MM.1S (cell line): ENCODE data around the gene ADAMTS4.

Source experiments
- DNase-seq: peaks from one replicate; pipeline ENCODE4 v3.0.0-alpha.2; 2015
- H2AFZ ChIP-seq: fragments of 300-600 bp; sonication (generic); 2 replicates; pipeline ENCODE4 v1.6.0; 2016; ENCODE audit warnings: antibody characterized with exemption, low read length
- H3F3A ChIP-seq: fragments of 300-600 bp; sonication (generic); 2 replicates; pipeline ENCODE4 v1.6.1; 2016; ENCODE audit warnings: mild to moderate bottlenecking, antibody characterized with exemption, low read length, moderate library complexity, mixed read lengths; ENCODE audit not compliant: insufficient read depth
- H3K27ac ChIP-seq: fragments of 300-600 bp; sonication (generic); 2 replicates; pipeline ENCODE4 v1.5.1; 2016; ENCODE audit warnings: mild to moderate bottlenecking, low read length
- H3K27me3 ChIP-seq: fragments of 300-600 bp; sonication (generic); replicated peaks from 2 replicates; pipeline ENCODE4 v1.6.0; 2016; ENCODE audit warnings: low read length; ENCODE audit not compliant: insufficient read depth
- H3K36me3 ChIP-seq: fragments of 300-600 bp; sonication (generic); replicated peaks from 2 replicates; pipeline ENCODE4 v1.6.1; 2016; ENCODE audit warnings: mild to moderate bottlenecking, low read length, mixed read lengths; ENCODE audit not compliant: insufficient read depth
- H3K4me1 ChIP-seq: fragments of 300-600 bp; sonication (generic); 2 replicates; pipeline ENCODE4 v1.6.1; 2016; ENCODE audit warnings: low read length, mixed read lengths
- H3K4me2 ChIP-seq: fragments of 300-600 bp; sonication (generic); 2 replicates; pipeline ENCODE4 v1.6.0; 2016; ENCODE audit warnings: low read depth, low read length
- H3K4me3 ChIP-seq: fragments of 300-600 bp; sonication (generic); 2 replicates; pipeline ENCODE4 v1.5.1; 2016; ENCODE audit warnings: low read length, mixed read lengths
- H3K79me2 ChIP-seq: fragments of 300-600 bp; sonication (generic); 2 replicates; pipeline ENCODE4 v1.6.1; 2016; ENCODE audit warnings: mixed run types, low read length, mixed read lengths
- H3K9ac ChIP-seq: fragments of 300-600 bp; sonication (generic); 2 replicates; pipeline ENCODE4 v1.6.1; 2016; ENCODE audit warnings: low read length, mixed read lengths
- H3K9me2 ChIP-seq: fragments of 300-600 bp; sonication (generic); replicated peaks from 2 replicates; pipeline ENCODE4 v1.6.1; 2016; ENCODE audit warnings: mild to moderate bottlenecking, low read length, mixed read lengths; ENCODE audit not compliant: insufficient read depth
- H3K9me3 ChIP-seq: fragments of 300-600 bp; sonication (generic); replicated peaks from 2 replicates; pipeline ENCODE4 v1.6.1; 2016; ENCODE audit warnings: mild to moderate bottlenecking, low read length, mixed read lengths; ENCODE audit not compliant: insufficient read depth
- H4K20me1 ChIP-seq: fragments of 300-600 bp; sonication (generic); 2 replicates; pipeline ENCODE4 v1.6.1; 2016; ENCODE audit warnings: mild to moderate bottlenecking, low read length, moderate library complexity, mixed read lengths; ENCODE audit not compliant: insufficient read depth
- CTCF ChIP-seq: fragments of 300-600 bp; sonication (generic); IDR thresholded peaks from 2 replicates; pipeline ENCODE4 v1.5.1; 2016; ENCODE audit warnings: antibody characterized with exemption, low read length, mixed read lengths
- EZH2 ChIP-seq: fragments of 300-600 bp; sonication (generic); optimal IDR thresholded peaks from 2 replicates; pipeline ENCODE3; 2017; ENCODE audit warnings: low read depth, mild to moderate bottlenecking, antibody characterized with exemption, low read length, mixed read lengths
- EZH2phosphoT487 ChIP-seq: fragments of 300-600 bp; sonication (generic); IDR thresholded peaks from 2 replicates; pipeline ENCODE4 v1.6.1; 2018; ENCODE audit warnings: antibody characterized with exemption, low read length

The ADAMTS4 gene

DNA sequence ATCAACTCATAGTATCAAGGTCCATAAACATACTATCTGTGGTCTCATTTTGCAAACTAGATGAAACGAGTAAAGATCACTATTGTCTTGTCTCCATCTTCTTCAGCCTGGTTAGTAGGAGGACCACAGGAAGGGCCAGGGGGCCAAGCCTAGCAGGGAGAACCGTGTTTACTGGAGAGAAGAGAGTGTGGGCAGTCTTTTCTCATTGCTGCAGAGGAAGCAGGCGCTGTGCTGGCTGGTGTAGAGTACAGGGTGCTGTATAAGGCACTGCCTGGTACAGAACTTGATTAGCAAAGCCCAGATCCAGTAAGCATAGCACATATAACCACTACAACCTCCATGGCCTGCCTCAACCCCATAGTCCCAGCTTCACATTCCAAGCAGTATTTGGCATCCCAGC, 11.5 kb downstream of the ADAMTS4 start:
- H3K36me3 ChIP-seq, result no peaks in the 10 kb centered on the region
- no peaks in the 10 kb centered on the region; the same call in 1 of the 2 replicates for H3K79me2 ChIP-seq
- TF ChIP-seq EZH2phosphoT487 (no peak), CTCF (no peak), EZH2 (no peak)
- H3F3A ChIP-seq, result peaks cover 40% of the 10 kb centered on the region
- H3K4me3 ChIP-seq, result no peak overlapping the region
- H2AFZ ChIP-seq, result 0 out of 2 replicates have a peak overlapping the region, but pooled peaks have one; percentile 1
- no peaks in the 10 kb centered on the region for H3K27me3 ChIP-seq
- H3K9me2 ChIP-seq, result no peaks in the 10 kb centered on the region
- peaks cover 47% of the 10 kb centered on the region for H3K4me1 ChIP-seq
- no peak overlapping the region for H3K4me2 ChIP-seq
- no peaks in the 10 kb centered on the region for H3K9me3 ChIP-seq
- no peaks in the 10 kb centered on the region for H4K20me1 ChIP-seq
- no peak for DNase-seq
- no peak overlapping the region for H3K9ac ChIP-seq
- peak overlapping the region; percentile 89; the same call in 1 of the 2 replicates for H3K27ac ChIP-seq

- Histone ChIP-seq H3K9me3 (no peaks in the 10 kb centered on the region), H3K4me2 (peak overlapping the region; percentile 68), H3F3A (peaks cover 44% of the 10 kb centered on the region), H3K27ac (peak overlapping the region; percentile 89), H3K4me3 (peak overlapping the region; percentile 32), H3K9ac (peak overlapping the region; percentile 47), H3K4me1 (peaks cover 59% of the 10 kb centered on the region), H3K79me2 (no peaks in the 10 kb centered on the region; the same call in 1 of the 2 replicates), H2AFZ (peak overlapping the region; percentile 25), H3K36me3 (no peaks in the 10 kb centered on the region), H3K27me3 (no peaks in the 10 kb centered on the region), H4K20me1 (no peaks in the 10 kb centered on the region), H3K9me2 (no peaks in the 10 kb centered on the region)
- no peak for TF ChIP-seq CTCF
- TF ChIP-seq EZH2phosphoT487, result no peak
- TF ChIP-seq EZH2, result no peak
- DNase-seq, result peak; percentile 32
These were observed 13.0 kb downstream of the ADAMTS4 start for GRCh38 chr1:161185732-161186311.

- TF ChIP-seq EZH2phosphoT487 (no peak), EZH2 (no peak), CTCF (no peak)
- peak overlapping the region; percentile 47 for H3K9ac ChIP-seq
- no peaks in the 10 kb centered on the region for H3K27me3 ChIP-seq
- H3K27ac ChIP-seq, result peak overlapping the region; percentile 89
- DNase-seq, result peak; percentile 98
- H2AFZ ChIP-seq, result peak overlapping the region; percentile 25; the same call in 1 of the 2 replicates
- H3K9me2 ChIP-seq, result no peaks in the 10 kb centered on the region
- no peaks in the 10 kb centered on the region; the same call in 1 of the 2 replicates for H3K79me2 ChIP-seq
- H3K4me1 ChIP-seq, result peaks cover 63% of the 10 kb centered on the region
- peak overlapping the region; percentile 68 for H3K4me2 ChIP-seq
- H3K4me3 ChIP-seq, result peak overlapping the region; percentile 32; the same call in 1 of the 2 replicates
- no peaks in the 10 kb centered on the region for H4K20me1 ChIP-seq
- H3K9me3 ChIP-seq, result no peaks in the 10 kb centered on the region
- no peaks in the 10 kb centered on the region for H3K36me3 ChIP-seq
- H3F3A ChIP-seq, result peaks cover 44% of the 10 kb centered on the region
These were observed 13.6 kb downstream of the ADAMTS4 start for GRCh38 chr1:161185282-161185682.
